DMS 273 (cell line): Measurements from ENCODE around the gene CALHM1.
"Not testable (repeated sequence)": the region's sequence is repeated elsewhere in the genome, so short reads cannot be mapped to it uniquely, and the experiment has no call there.

Experiments used
- DNase-seq: peaks from one replicate; lab custom pipeline; 2025; ENCODE audit not compliant: unreplicated experiment; lab: John Stamatoyannopoulos, UW

Gene CALHM1, protein sequence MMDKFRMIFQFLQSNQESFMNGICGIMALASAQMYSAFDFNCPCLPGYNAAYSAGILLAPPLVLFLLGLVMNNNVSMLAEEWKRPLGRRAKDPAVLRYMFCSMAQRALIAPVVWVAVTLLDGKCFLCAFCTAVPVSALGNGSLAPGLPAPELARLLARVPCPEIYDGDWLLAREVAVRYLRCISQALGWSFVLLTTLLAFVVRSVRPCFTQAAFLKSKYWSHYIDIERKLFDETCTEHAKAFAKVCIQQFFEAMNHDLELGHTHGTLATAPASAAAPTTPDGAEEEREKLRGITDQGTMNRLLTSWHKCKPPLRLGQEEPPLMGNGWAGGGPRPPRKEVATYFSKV

DNA sequence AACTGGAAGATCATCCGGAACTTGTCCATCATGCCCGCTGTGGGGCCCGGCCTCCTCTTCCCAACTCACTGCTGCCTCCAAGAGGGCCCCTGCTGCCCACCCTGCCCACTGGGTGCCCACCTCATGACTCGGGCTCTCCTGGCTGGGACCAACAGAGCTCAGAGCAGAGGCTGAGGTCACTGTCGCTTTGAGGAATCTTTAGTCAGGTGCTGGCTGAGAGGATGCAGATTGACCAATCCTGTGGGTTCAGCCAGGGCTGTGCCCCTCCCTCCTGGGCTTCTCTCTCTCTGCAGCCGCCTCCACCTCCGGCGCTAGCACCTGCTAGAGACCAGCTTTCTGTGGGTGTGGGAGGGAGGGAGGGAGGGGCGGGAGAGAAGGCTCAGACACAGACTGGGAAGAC lies at the start of gene CALHM1:
CALHM1 (minus strand) TSS at position 181 of the 400 bp plus-strand sequence; CDS start at position 32, 149 bp downstream.
- DNase-seq = peak; percentile 53

DNA sequence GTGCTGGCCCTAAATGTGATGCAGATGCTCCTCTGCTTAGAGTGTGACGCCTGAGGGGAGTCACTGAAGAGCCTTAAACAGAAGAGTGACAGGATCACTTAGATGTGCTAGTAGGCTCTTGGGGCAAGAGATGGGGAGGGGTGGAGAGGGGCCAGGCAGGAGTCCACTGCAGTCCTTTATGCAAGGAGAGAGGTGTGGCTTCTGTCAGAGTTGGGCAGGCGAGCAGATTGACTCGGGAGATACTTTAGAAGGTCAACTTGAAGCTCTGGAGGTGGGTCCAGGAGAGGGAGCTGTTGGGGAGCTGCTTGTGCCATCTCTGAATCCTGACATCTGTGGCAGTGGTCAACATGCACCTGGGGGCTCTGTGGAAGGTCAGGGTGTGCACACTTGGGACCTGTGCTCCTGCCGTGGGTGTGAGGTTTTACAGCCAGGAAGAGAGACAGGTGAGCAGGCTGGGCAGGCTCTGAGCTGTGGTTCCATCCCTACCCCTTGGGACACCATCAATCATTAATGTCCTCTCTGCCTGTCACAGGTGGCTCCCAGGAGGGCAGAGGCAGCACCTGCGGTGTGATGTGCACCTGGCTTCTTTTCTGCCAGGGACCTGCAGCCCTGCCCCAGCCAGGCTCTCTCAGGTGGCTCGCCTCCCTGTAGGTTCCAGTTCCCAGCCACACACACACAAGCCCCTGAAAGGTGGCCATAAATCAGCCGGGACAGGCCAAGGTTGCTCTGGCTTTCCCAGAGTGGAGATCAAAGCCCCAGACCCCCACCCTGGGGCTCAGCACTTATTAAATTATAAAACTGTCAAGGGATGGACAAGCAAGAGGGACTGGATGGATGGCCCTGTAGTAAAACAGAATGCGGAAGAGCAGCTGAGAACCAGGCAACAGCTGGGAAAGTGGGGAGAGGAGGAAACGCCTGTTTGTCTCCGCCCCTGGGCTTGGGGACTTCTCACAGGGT lies 48.8 kb upstream of the CALHM1 start:
- no peak for DNase-seq

DNA sequence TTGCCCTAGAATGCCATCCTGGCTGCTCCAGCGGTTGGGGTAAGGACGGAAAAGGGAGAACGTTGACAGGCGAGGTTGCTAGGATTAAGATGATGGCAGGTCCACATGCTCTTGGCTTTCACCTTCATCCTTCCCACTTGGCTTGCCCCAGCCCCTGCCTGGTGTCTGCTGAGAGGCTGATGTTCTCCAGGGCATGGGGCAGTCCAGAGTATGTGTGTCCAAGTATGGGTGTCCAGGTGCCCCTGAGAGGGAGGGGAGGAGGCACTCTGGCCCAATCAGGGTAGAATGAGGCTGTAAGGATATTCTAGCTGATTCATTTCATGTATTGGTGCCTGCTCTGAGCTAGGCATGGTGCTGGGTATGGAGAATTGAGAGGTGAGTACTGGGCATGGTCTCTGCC lies 47.4 kb upstream of the CALHM1 start:
- DNase-seq = no peak

DNA sequence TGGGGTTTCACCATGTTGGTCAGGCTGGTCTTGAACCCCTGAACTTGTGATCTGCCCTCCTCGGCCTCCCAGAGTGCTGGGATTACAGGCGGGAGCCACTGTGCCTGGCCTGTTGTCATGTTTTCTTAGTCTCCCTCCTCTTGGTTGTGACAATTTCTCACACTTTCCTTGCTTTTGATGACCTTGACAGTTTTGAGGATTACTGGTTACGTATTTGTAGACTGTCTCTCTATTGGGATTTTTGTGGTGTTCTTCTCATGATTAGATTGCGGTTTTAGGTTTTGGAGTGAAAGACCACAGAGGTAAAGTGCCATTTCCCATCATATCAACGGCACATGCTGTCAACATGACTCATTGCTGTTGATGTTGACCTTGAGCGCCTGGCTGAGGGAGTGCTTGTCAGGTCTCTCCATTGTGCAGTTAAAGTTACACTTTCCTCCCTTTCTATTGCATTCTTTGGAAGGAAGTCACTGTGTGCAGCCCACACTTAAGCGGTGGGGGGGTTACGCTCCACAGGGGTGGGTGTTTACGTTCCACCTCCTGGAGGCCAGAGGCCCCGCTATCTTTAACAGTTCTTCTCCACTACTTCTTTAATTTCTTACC lies 45.6 kb upstream of the CALHM1 start:
- no peak for DNase-seq

DNA sequence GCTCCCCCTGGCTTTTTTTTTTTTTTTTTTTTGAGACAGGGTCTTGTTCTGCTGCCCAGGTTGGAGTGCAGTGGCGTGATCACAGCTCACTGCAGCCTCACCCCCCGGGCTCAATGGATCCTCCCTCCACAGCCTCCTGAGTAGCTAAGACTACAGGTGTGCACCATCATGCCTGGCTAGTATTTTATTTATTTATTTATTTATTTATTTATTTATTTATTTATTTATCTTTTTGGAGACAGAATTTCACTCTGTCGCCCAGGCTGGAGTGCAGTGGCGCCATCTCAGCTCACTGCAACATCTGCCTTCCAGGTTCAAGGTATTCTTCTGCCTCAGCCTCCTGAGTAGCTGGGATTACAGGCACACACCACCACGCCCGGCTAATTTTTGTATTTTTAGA lies 45.1 kb upstream of the CALHM1 start:
- DNase-seq = not testable (repeated sequence)

DNA sequence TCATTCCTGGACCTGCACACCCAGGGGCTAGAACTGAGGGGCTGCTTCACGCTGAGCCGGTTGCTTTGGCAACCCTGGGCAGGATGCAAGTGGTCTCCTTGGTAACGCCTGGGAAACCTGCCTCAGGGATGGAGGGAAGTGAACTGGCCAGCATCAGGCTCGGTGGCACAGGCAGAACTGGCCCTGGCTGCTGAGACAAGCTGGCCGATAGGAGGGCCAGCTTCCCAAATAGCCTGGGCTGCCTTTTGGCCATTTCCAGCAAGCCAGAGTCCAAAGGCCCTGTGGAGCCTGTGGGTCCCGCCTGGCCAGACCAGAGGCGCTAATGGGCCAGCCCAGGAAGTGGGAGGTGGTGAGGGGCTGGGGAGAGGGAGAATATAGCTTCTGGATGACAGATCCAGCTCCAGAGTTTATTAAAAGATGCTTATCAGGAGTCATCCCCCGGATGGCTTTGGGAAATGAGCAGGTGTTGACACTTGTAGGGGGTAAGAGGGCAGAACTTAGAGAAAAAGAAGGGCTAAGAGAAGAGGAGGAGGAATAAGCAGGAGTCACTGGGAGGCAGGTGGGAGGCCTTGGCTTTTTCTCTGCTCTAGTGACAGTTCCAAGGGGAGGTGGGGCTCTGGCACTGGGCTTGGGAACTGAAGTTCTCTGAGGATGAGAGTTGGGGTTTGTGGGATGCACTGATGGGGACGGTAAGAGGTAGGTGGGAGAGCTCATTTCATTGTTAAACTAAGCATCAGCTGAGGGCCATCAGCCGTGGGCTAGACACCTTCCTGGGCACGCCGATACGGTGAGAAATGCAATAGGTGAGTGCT lies 44.4 kb upstream of the CALHM1 start:
- no peak for DNase-seq

DNA sequence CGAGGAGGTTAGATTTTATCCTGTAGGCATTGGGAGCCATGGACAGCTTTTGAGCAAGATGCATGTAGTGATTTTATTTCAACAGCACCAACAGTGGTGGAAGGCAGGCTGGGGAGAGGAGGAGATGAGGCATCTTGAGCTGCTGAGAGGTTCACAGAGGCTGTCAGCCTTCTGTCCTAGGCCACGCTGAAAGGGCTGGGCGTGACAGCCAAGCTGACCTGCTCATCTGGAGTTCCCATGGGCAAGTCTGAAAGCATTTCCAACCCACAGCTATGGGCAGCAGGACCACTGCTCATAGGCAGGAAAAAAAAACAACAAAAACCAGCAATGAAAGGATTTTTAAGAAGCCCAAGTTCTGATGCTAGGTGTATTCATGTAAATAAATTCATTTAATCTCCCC lies 42.5 kb upstream of the CALHM1 start:
- DNase-seq = no peak

DNA sequence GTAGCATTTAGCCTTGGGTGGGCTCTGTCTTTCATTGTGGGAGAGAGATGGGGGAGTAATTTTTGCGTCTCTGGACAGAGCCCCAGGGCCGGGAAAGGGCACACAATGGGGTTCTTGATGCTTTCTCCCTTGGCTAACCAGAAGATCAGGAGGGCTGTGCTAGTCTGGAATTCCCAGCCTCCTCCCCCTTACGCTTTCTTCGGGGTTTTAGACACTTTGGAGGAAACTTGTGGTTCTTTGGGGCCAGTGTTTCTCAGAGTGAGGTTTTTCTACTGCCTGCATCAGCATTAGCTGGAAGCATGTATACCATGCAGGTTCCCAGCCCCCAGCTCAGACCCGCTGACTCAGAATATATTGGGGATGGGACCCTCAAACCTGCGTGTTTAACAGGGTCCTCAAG lies 41.8 kb upstream of the CALHM1 start:
- DNase-seq = no peak

DNA sequence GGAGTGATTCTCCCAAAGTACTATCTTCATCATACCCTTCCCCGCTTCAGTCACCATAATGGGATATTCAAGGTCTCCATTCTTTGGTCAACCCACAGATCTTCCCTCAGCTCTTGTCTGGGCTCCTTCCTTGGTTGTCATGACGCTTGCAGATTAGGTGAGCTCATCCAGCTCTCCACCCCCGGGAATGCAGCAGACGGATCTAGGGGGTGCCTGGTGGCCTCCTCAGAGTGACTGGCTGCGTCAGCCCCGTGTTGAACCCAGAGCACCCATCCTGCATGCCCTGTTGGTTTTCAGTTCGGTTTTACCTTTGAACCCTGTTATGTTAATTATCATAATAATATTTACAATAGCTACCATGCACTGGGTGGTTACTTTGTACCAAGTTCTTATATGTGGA lies 41.2 kb upstream of the CALHM1 start:
- no peak for DNase-seq

DNA sequence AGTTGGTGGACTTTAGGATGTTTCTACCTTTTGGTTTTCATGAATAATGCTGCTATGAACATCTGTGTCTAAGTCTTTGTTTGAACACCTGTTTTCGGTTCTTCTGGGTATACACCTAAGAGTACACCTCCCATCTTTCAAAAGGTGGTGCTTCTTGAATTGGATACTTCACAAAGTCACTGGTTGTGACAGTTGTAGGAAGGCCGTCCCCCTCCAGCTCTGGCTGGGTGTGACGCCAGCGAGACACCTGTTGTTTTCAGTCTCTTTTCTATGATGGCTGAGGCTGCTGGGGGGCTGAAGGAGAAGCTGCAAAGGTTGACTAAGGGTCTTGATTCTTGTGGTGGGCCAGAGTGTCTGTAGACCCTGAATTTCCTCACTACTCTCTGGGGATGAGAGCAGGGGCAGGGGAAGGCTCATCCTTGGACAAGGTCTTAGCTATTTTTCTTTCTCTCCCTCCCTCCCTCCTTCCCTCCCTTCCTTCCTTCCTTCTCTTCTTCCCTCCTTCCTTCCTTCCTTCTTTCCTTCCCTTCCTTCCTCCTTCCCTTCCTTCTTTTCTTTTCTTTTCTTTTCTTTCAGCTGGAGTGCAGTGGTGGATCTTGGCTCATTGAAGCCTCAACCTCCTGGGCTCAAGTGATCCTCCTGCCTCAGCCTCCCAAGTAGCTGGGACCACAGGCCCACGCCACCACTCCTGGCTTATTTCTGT lies 40.4 kb upstream of the CALHM1 start:
- DNase-seq = no peak

DNA sequence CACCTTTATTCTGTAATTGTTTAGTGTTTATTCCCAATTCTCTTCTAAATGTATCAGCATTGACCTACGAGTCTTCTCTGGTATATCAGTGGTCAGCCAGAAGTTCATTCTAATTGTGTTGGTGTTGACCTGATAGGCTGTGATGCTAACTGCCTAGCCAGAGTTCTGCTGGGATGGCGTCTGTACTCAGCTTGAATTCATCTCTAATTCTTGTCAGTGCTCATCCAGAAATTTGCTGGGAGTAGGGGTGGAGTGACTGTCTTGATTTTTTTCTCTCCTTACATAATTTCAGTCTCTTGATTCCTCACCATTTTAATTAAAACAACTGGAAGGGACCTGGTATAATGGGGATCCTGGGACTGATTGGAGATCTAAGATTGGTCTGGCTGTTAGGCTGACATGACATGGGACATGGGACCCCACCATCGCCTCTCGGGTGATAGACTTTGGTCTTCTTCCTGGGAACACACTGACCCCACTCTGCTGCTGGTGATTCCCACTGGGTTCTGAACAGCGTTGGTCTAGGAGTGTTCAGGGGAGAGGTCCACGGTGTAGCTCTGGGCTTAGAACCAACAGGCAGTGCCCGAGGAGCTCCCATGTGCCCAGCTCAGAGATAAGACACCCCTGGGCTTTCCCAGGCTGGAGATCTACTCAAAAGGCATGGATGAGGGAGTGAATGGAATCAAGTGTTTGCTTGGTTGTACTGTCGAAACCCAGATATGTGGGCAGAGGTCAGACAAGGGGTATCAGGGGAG lies 38.6 kb upstream of the CALHM1 start:
- no peak for DNase-seq

DNA sequence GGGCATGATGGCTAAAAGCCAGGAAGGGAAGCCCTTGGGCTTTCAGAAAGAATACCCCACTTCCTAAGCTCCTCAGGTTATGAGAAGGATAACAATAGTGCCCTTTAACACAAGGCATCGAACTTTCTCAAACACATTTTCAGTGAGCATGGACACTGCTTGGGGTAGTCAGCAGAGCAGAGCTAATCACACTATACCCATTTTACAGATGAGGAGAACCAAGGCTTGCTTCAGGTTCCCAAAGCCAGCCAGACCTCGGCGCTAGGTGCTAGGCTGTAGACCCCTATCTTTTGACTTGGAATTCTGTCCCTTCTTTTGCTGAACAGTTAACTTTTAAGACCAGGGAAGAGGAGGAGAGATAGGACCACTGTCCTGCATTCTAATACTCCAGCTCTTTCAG lies 36.6 kb upstream of the CALHM1 start:
- DNase-seq = no peak

DNA sequence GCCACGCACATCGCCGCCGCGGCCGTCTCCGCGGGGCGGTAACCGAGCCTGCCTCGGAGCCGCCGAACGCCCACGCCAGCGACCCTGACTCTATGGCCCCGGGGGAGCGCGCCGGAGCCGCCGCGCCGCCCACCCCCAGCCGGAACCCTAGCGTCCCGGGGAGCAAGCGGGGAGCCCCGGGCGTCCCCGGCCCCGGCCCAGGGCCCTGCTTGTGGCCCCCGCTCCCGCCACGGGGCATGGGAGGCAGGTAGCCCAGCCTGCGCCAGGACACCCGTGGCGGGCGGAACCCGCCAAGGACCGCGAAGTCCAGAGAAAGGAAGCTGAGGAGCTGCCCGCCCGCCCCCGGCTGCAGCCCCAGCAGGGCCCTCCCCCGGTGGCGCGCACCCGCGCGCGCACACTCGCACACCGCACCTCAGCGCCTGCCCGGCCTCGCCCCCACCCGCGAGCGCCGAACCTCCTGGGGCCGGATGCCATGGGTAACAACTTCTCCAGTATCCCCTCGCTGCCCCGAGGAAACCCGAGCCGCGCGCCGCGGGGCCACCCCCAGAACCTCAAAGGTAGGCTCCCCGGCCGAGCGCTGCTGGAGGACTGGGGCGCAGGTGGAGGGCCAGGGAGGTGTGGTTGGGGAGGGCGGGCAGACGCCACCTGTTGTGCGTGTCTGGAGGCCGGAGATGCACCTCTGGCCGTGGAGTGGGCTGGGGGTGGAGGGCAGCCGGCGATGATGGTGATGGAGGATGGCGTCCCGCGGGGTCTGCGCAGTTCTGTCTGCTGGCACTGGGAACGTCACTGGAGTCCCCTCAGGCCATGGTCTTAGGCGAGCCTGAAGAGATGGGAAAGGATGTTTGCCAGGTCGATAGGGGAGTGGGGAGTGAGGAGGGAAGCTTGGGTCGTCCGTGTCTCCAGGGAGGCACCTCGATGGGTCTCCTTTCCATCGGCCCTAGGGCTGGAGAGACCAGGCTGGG lies 35.5 kb upstream of the CALHM1 start:
- peak; percentile 26 for DNase-seq

DNA sequence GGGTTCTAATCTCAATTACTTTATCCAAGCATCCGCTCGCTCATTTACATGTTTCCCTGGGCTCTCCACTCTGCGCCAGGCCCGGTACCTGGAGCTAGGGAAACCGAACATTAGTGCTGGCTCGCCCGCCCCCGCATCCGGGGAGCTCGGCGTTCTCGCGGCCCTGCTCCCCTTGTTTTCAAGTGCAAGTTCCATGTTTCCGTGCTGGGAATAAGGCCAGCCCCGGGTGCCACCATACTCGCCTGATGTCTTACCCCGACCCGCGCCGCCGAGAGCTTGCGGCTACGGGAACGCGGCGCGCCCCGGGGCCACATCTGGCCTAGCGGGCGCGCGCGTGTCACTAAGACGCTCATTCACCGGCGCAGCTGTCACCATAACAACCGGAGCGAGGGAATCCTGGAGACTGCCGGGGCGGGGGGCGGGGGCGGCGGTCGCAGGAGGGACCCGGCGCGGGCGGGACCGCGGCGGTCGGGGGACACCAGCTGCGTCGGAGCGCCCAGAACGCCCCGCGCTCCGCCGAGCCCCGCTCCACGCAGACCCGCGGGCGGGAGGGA lies 34.7 kb upstream of the CALHM1 start, which contains the start of gene NEURL1:
NEURL1 (plus strand) TSS at position 344 of the 554 bp plus-strand sequence. CDS start 683 bp downstream, outside the sequence.
- peak; percentile 66 for DNase-seq

DNA sequence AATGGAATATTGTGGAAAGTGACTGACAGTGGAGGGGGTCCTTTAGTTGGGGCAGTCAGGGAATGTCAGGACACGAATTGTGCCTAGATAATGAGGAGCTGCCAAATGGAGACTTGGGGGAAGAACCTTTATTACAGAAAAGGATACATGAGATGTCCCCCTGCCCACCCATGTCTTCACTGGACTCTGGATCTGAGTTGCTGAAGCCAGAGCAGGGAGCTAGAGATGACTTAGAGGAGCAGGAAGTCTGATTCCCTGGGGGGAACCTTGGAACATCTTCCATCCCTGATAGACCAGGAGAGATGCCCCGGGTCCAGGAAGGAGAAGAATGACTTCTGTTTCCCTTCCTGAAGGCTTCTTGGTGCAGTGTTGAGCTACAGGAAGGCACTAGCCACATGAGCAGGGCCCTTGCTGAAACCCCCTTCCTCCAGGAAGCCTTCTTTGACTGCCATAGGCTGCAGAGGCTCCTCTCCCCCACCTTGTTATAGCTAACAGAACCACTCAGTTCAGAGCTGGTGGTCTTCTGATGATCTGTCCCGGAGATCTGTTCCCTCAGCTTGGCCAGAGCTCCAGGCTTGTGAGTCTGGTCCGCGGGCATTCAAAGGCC lies 34.1 kb upstream of the CALHM1 start:
- DNase-seq = no peak

DNA sequence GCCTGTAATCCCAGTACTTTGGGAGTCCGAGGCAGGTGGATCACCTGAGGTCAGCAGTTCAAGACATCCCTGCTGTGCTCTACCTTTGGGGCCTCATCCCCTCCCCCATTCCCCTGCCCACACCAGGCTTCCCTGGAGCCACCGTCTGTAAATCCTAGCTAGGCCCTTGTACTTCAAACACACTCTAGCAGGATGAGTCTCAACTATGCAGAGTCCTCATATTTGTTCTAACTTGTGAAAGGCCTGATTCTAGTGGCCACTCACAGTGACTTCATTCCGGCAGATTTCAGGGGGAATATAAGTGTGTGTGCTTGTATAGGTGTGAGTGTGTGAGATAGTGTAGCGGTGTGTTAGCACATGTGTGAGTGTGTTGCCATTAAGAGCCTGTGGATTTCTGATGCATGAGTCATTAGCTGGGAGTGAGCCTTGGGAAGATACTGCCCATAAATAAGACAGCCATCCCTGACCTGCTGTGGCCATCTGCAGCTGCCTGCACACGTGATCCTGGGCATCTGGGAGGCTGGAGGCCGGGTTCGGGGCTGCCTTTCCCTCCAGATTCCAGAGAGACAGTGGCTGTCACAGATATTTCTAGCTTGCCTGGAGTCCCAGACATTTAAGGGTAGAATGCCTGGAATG lies 33.1 kb upstream of the CALHM1 start:
- peak; percentile 46 for DNase-seq

DNA sequence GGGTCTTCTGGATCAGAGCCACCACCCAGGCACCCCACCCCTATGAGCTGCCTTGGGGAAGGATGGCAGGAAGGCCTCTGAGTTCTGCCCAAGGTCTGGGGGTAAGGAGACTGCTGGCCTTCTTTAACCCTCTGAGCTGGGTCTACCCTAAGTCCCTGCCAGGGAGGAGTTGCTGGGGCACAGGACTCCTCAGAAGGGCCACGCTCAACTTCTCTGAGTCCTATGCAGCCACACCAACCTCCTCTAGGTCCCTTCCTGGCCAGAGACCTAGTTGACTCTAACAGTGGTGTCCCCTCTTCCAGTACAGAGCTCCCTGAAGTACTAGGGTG lies 32.2 kb upstream of the CALHM1 start:
- DNase-seq = no peak
